Brain microvascular endothelial cell (primary cell): ENCODE results near the gene SLCO3A1.

Experiments
- DNase-seq: peaks from one replicate; pipeline ENCODE4 v3.0.0-alpha.2; 2020
- H3K27ac ChIP-seq: fragments of 250-450 bp; sonication (Bioruptor Pico); 2 replicates; pipeline ENCODE4 v1.5.1; 2020; ENCODE audit warnings: mild to moderate bottlenecking, moderate library complexity
- H3K27me3 ChIP-seq: fragments of 250-450 bp; sonication (Bioruptor Pico); replicated peaks from 2 replicates; pipeline ENCODE4 v1.5.1; 2020; ENCODE audit warnings: mild to moderate bottlenecking
- H3K36me3 ChIP-seq: fragments of 250-450 bp; sonication (Bioruptor Pico); replicated peaks from 2 replicates; pipeline ENCODE4 v1.5.1; 2020; ENCODE audit warnings: mild to moderate bottlenecking
- H3K4me3 ChIP-seq: 2 replicates; pipeline ENCODE4 v1.5.1; 2011; ENCODE audit warnings: low read depth, mild to moderate bottlenecking, control low read depth, low read length, moderate library complexity
- in situ Hi-C: cut with HindIII; loops from 2 replicates; pipeline ENCODE4 v1.10.0; 2017; ENCODE audit warnings: low sequenced_read_pairs, low pct_ligation_motif_present
- TF ChIP-seq, protein P1 (sequence below): IDR thresholded peaks from 2 replicates; pipeline ENCODE4 v1.5.1; 2011; ENCODE audit warnings: low read depth, mild to moderate bottlenecking, moderate library complexity, low read length, control low read depth, inconsistent platforms; ENCODE audit errors: missing control alignments

The SLCO3A1 gene

DNA sequence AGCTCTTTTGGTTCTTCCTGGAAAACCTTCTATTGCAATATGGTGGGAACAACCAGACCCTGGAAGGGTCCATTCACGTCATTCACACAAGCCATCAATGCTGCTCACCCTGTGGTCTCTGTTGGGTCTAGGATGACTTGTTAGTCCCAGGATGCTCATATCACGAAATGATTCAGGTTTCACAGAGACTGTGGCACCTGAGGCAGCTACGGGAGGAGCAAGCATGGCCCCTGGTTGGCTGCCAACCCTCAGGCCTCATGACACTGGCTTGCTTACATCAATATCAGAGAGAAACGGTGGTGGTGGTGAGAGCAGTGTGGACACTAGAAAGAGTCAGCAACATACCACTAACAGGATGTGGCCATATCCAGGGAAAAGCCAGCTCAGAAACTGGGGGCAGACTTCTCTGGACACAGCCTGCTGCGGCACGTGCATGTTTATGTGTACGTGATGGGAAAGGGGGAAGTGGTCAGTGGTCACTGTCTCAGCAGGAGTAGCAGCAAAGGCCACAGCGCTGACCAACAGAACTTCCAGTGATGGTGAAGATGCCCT is 331.2 kb downstream of the SLCO3A1 start:
- Histone ChIP-seq H3K27me3 (no peaks in the 10 kb centered on the region), H3K36me3 (no peaks in the 10 kb centered on the region), H3K27ac (no peak overlapping the region), H3K4me3 (no peak overlapping the region)
- no peak for DNase-seq
- in situ Hi-C loops: no loop called here
- TF ChIP-seq, protein P1, sequence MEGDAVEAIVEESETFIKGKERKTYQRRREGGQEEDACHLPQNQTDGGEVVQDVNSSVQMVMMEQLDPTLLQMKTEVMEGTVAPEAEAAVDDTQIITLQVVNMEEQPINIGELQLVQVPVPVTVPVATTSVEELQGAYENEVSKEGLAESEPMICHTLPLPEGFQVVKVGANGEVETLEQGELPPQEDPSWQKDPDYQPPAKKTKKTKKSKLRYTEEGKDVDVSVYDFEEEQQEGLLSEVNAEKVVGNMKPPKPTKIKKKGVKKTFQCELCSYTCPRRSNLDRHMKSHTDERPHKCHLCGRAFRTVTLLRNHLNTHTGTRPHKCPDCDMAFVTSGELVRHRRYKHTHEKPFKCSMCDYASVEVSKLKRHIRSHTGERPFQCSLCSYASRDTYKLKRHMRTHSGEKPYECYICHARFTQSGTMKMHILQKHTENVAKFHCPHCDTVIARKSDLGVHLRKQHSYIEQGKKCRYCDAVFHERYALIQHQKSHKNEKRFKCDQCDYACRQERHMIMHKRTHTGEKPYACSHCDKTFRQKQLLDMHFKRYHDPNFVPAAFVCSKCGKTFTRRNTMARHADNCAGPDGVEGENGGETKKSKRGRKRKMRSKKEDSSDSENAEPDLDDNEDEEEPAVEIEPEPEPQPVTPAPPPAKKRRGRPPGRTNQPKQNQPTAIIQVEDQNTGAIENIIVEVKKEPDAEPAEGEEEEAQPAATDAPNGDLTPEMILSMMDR: no peak

DNA sequence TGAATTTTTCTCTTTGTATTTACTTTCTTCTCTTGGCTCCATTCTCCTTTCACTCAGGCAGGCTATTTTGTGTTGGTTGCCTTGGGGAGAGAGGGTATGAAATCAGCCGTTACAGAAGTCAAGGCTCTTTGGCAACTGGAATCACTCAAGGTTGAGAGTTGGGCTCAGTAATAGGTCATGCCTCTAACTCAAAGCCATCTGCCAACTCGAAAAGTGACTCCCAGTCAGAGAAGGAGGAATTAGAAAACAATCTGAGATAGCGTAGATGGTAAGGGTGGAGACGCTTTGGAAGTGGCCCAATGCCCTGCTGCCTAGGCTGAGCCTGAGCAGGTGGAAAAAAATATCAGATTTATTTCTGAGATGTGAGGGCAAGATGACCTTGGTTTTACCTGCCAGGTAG is 334.5 kb downstream of the SLCO3A1 start:
- H3K27me3 ChIP-seq: no peaks in the 10 kb centered on the region
- H3K4me3 ChIP-seq: no peak overlapping the region
- H3K36me3 ChIP-seq: no peaks in the 10 kb centered on the region
- H3K27ac ChIP-seq: no peak overlapping the region
- in situ Hi-C loops: no loop called here
- TF ChIP-seq, protein P1: no peak
- DNase-seq: no peak

DNA sequence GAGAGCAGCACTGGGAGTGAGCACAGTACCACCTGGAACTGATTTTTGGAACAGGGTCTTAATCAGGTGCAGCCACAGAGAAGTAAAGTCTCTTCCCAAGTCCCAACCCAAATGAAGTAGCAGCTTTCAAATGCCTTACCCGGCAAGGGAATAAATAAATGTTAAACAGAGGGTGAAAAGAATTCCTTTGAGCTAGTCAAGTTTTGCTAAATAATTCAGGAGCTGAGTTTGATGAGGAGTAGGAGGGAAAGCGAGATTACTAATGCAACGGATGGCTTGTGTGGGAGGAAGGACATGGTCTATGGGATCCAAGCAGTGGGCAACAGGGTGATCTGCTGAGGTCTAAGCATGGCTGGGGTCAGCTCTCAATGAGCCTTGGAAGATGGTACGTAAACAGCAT is 335.7 kb downstream of the SLCO3A1 start:
- DNase-seq: no peak
- Histone ChIP-seq H3K27ac (no peak overlapping the region), H3K36me3 (no peaks in the 10 kb centered on the region), H3K27me3 (no peaks in the 10 kb centered on the region), H3K4me3 (no peak overlapping the region)
- TF ChIP-seq, protein P1: no peak
- in situ Hi-C loops: no loop called here

DNA sequence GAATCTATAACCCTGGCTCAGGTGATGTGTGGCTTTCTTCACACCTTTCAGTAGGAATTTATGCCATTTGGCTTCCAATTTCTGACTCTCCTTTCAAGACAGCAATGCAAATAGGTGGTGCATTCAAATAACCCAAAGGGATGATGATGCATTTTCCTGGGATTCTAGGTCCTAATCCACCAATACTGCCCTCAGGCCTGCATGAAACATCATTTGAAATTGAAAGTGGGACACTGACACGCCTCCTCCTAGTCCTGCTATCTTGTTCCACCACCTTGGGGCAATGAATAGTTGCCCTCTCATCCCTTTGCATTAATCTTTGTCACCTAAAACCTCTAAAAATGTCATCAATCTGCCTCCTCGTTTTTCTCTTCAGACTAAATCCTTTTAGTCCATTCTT is 341.7 kb downstream of the SLCO3A1 start:
- no peaks in the 10 kb centered on the region for H3K27me3 ChIP-seq
- H3K36me3 ChIP-seq: no peaks in the 10 kb centered on the region
- in situ Hi-C loops: no loop called here
- DNase-seq: no peak
- TF ChIP-seq, protein P1: no peak
- no peak overlapping the region for H3K4me3 ChIP-seq
- H3K27ac ChIP-seq: no peak overlapping the region

DNA sequence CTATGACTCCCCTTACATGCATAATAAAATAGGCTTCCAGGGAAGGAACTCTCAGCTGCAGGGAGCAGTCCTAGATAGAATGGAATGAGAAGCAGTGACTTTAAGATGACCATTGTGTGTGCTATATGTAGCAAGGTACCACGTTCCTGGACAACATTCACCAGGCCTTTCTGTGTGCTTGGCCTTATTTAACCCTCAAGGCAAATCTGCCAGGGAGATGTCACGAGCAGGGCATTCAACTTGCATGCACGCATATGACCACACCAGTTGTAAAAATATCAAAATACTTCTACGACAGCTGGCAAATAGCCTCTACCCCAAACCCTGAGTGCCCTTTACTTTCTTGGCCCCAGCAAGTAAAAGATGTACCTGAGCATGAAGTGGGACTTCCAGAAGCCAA is 342.8 kb downstream of the SLCO3A1 start:
- in situ Hi-C loops: no loop called here
- DNase-seq: no peak
- Histone ChIP-seq H3K27ac (no peak overlapping the region), H3K36me3 (no peaks in the 10 kb centered on the region), H3K4me3 (no peak overlapping the region), H3K27me3 (no peaks in the 10 kb centered on the region)
- TF ChIP-seq, protein P1: no peak

DNA sequence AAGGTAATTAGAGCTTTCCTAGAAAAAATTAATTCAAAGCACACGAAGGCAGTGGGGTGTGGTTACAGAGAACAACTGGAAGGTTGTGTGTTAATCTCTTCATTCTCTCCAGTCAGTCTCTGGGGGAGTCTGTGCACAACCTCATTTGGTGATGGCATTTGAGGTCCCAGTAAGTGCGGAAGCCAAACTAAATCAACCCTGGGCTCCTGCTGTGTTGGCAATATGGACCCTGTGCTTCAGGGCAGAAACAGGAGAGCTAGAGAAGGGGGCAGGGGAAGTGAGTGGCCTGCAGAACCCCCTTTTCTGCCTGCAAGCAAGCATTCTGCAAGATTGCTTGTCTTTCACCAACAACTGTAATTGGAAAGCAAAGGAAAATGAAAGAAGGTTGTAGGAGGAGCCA is 344.2 kb downstream of the SLCO3A1 start:
- no peak for DNase-seq
- H3K36me3 ChIP-seq: no peaks in the 10 kb centered on the region
- TF ChIP-seq, protein P1: no peak
- H3K27ac ChIP-seq: no peak overlapping the region
- no peaks in the 10 kb centered on the region for H3K27me3 ChIP-seq
- in situ Hi-C loops: no loop called here
- no peak overlapping the region for H3K4me3 ChIP-seq
